T-cell (primary cell): Measurements from ENCODE around the gene HRNR. TPM values are rescaled to one million over a fixed set of nuclear protein-coding genes. Genes with fewer than 3 reads are reported as not detected.

Experiments
- ATAC-seq, 4 experiments: fragments of 200-7000 bp in 3 of 4; fragments of 150-1000 bp in 1 of 4; cut with Tn5 transposase; replicated peaks in 1 of 4; 1 replicate in 3 of 4; 2 replicates in 1 of 4; pipeline ENCODE4 v1.10.0; 2021; ENCODE audit warnings: moderate library complexity in 3 of 4, mild to moderate bottlenecking in 2 of 4, moderate number of reproducible peaks in 1 of 4
- CTCF ChIA-PET, 2 donors: fragments of 300-600 bp; sonication (Branson Sonifier 250); formaldehyde crosslinking; loops; one replicate each; lab custom pipeline; 2022; ENCODE audit warnings: antibody characterized with exemption in 2 of 2; lab: Charles Lee
- POLR2A ChIA-PET, 2 donors: fragments of 300-600 bp; sonication (Branson Sonifier 250); formaldehyde crosslinking; loops; one replicate each; lab custom pipeline; 2022; ENCODE audit warnings: antibody characterized with exemption in 2 of 2; lab: Charles Lee
- DNase-seq, 35 experiments: peaks; one replicate each; pipeline versions ENCODE4 v3.0.0 to v3.0.0-alpha.2; 2013 to 2023
- H3K27ac ChIP-seq: one replicate; pipeline ENCODE4 v1.5.1; 2013; ENCODE audit warnings: low read length
- H3K27me3 ChIP-seq, 2 experiments: replicated peaks in 1 of 2; 1 replicate in 1 of 2; 2 replicates in 1 of 2; pipeline versions ENCODE4 v1.6.1 to v1.7.0; 2013; ENCODE audit warnings: low read length in 1 of 2, mixed read lengths in 1 of 2; ENCODE audit not compliant: control insufficient read depth in 2 of 2, insufficient read depth in 2 of 2; ENCODE audit errors: extremely low read depth in 1 of 2
- H3K36me3 ChIP-seq, 2 donors: 1 replicate in 1 of 2; 2 replicates in 1 of 2; pipeline versions ENCODE4 v1.6.1 to v1.7.0; 2013; ENCODE audit warnings: low read length in 1 of 2; ENCODE audit not compliant: control insufficient read depth in 2 of 2, insufficient read depth in 1 of 2; ENCODE audit errors: extremely low read depth in 1 of 2
- H3K4me1 ChIP-seq, 2 experiments: 1 replicate in 1 of 2; 2 replicates in 1 of 2; pipeline versions ENCODE4 v1.6.1 to v1.7.0; 2013; ENCODE audit warnings: low read length in 2 of 2, mixed read lengths in 1 of 2; ENCODE audit not compliant: insufficient read depth in 2 of 2, control insufficient read depth in 1 of 2; ENCODE audit errors: extremely low read depth in 1 of 2
- H3K4me3 ChIP-seq, 2 donors: 1 replicate in 1 of 2; 2 replicates in 1 of 2; pipeline versions ENCODE4 v1.5.1 to v1.7.0; 2013; ENCODE audit warnings: mild to moderate bottlenecking in 2 of 2, low read length in 1 of 2, moderate library complexity in 1 of 2; ENCODE audit not compliant: control insufficient read depth in 1 of 2; ENCODE audit errors: extremely low read depth in 1 of 2
- H3K9me3 ChIP-seq: 2 replicates; pipeline ENCODE4 v1.7.0; 2013
- H3K27ac Mint-ChIP-seq, 2 donors: one replicate each; pipeline ENCODE4 v1.8.0; 2020 to 2021; ENCODE audit warnings: mild to moderate bottlenecking in 2 of 2, mixed read lengths in 2 of 2
- H3K27me3 Mint-ChIP-seq, 2 donors: one replicate each; pipeline ENCODE4 v1.8.0; 2021 to 2022; ENCODE audit warnings: mixed read lengths in 2 of 2
- H3K36me3 Mint-ChIP-seq: one replicate; pipeline ENCODE4 v1.8.0; 2021; ENCODE audit warnings: mixed read lengths
- H3K4me1 Mint-ChIP-seq, 3 donors: one replicate each; pipeline ENCODE4 v1.8.0; 2020 to 2022; ENCODE audit warnings: mixed read lengths in 3 of 3, mild to moderate bottlenecking in 1 of 3
- H3K4me3 Mint-ChIP-seq, 3 donors: one replicate each; pipeline ENCODE4 v1.8.0; 2020 to 2022; ENCODE audit warnings: mild to moderate bottlenecking in 3 of 3, mixed read lengths in 3 of 3, moderate library complexity in 3 of 3
- H3K9me3 Mint-ChIP-seq, 3 donors: one replicate each; pipeline ENCODE4 v1.8.0; 2020 to 2022; ENCODE audit warnings: mixed read lengths in 3 of 3
- WGBS: methylation state at CpG from one replicate; pipeline ENCODE4 v1.1.5; 2013; ENCODE audit warnings: missing lambda C conversion rate; ENCODE audit not compliant: insufficient coverage; 5-methylcytosine and 5-hydroxymethylcytosine counted together
- total RNA-seq, 35 experiments: library from RNA in 6 of 35; stranded (reverse) in 6 of 35; fragments of 120-200 nt in 1 of 35; gene quantifications; one replicate each; pipeline versions ENCODE4 v1.2.1 to v1.2.4 and lab custom pipeline; 2013 to 2026

Gene HRNR
- total RNA-seq, 5 donors from 2014 or later (not counting 1 experiment from before 2014, with no cell fraction given) = not detected

DNA sequence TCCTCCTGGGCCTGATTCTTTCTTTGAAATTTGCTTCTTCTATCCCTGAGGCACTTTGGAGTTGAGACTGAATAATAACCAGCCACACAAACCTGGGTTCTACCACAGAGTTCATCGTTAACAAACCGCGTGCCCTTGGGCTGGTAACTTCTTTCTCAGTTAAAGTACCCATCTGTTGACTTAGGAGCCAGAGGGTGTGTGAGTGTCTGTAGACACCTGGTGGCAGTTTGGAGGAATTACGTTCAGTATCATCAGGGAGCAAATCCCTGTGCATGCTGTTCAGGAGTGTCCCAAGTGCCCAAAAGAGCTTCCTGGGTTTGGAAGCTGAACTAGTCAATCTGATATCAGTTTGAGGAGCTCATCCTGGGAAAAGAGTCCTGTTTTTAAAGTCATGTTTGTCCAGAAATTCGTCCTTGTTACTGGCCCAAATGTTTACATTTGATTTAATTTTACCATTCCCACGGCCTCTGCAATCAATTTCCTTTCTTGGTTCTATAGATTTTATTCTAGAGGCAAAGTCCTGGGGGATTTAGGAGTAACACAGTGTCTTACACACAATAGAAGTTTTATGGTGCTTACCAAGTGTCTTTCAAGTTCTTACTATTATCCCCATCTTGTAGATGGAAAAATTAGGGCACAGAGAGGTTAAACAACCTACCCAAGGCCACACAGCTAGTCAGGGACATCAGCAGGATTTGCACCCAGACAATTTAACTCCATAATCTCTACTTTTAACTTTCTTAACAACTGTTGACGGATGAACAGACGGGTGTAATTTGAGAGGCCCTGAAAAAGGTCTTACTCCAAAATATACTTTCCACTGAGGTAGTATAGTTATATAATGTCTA lies 38.2 kb downstream of the HRNR start:
- Mint-ChIP-seq H3K4me3 (no peak overlapping the region), H3K9me3 (no peaks in the 10 kb centered on the region), H3K27ac (no peak overlapping the region), H3K27me3 (peaks cover 0 to 6% of the 10 kb centered on the region in 2 donors), H3K36me3 (no peaks in the 10 kb centered on the region), H3K4me1 (peaks cover 0 to 9% (median 6%) of the 10 kb centered on the region in 3 donors)
- peak in 19 of 35 experiments; percentile 2 to 68 (median 10) for DNase-seq
- Histone ChIP-seq H3K36me3 (no peaks in the 10 kb centered on the region), H3K9me3 (no peaks in the 10 kb centered on the region), H3K27me3 (peaks cover 0 to 8% of the 10 kb centered on the region in 2 experiments), H3K4me3 (no peak overlapping the region), H3K27ac (no peak overlapping the region), H3K4me1 (peaks cover 0 to 13% of the 10 kb centered on the region in 2 experiments)
- ATAC-seq = peak; percentile 54 to 61 (median 58)
- POLR2A ChIA-PET = no interaction called here
- CTCF ChIA-PET = interaction anchor here (0.6 to 6.8 kb wide), 11 partner anchors 9 to 273 kb away, joined by 3 to 134 read pairs (median 6); no protein-coding TSS in a partner anchor
- 0% methylated on average over 1 of the region's 8 CpGs for WGBS

DNA sequence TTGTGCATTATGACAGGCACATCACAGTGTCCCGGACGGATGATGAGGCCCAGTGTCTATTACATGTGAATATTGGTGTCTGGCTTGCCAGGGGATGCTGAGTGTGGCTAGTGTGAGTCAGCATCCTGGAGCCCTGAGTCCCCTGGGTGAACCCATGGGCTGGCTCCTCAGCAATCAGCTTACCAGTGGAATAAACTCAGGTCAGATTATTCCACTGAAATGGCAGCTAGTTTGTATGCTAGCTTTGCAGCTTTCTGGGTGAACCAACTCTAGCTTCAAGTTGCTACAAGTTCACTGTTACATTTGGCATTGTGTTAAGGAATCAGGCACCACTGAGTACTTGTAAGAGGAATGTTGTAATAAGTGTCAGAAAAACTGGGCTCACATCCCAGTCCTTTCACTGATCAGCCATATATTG lies 41.0 kb downstream of the HRNR start:
- 75% methylated on average over 2 of the region's 2 CpGs for WGBS
- POLR2A ChIA-PET = no interaction called here

DNA sequence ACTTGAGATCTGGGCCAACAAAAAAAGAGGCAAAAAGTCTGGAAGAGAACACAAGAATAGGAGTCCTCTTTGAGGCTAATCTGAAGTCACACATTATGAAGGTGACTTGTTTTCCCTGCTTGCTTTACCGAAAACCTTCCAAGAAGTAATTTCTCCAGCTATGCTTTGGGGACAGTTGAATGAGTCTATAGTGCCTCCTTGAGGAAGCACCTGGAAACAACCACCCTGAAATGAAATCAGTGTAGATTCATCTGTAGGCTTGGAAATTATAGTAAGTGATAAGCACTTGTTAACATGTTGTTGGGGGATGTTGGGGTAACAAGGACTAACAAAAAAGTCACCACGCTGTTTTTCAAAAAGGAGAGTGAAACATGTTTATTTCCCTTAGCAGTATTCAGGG lies 41.6 kb downstream of the HRNR start:
- Mint-ChIP-seq H3K36me3 (no peaks in the 10 kb centered on the region), H3K4me1 (peaks cover 0 to 3% (median 0%) of the 10 kb centered on the region in 3 donors), H3K27ac (no peak overlapping the region), H3K4me3 (no peak overlapping the region), H3K27me3 (peaks cover 3 to 6% of the 10 kb centered on the region in 2 donors), H3K9me3 (no peaks in the 10 kb centered on the region)
- H3K36me3 ChIP-seq = no peaks in the 10 kb centered on the region
- ATAC-seq (no peak), DNase-seq (peak in 1 of 35 experiments; percentile 11)
- no peaks in the 10 kb centered on the region for H3K4me1 ChIP-seq
- POLR2A ChIA-PET = no interaction called here
- H3K27ac ChIP-seq = no peak overlapping the region
- CTCF ChIA-PET = no interaction called here
- no peak overlapping the region for H3K4me3 ChIP-seq
- WGBS = no CpG with 5 or more reads among the region's 2 CpGs
- no peaks in the 10 kb centered on the region for H3K9me3 ChIP-seq
- no peaks in the 10 kb centered on the region for H3K27me3 ChIP-seq

More for the DNA sequence above, 41.0 kb downstream of the HRNR start:
- Mint-ChIP-seq H3K4me1 (peaks cover 0 to 3% (median 0%) of the 10 kb centered on the region in 3 donors), H3K4me3 (no peak overlapping the region), H3K27me3 (peaks cover 2 to 6% of the 10 kb centered on the region in 2 donors), H3K27ac (no peak overlapping the region), H3K36me3 (no peaks in the 10 kb centered on the region), H3K9me3 (no peaks in the 10 kb centered on the region)
- Histone ChIP-seq H3K4me3 (no peak overlapping the region), H3K36me3 (no peaks in the 10 kb centered on the region), H3K27me3 (no peaks in the 10 kb centered on the region), H3K27ac (no peak overlapping the region), H3K9me3 (no peaks in the 10 kb centered on the region), H3K4me1 (no peaks in the 10 kb centered on the region)
- CTCF ChIA-PET = interaction anchor here (2.9 to 6.8 kb wide), 2 partner anchors 130 to 276 kb away, joined by 11 to 134 read pairs; no protein-coding TSS in a partner anchor
- DNase-seq = no peak
- no peak for ATAC-seq

DNA sequence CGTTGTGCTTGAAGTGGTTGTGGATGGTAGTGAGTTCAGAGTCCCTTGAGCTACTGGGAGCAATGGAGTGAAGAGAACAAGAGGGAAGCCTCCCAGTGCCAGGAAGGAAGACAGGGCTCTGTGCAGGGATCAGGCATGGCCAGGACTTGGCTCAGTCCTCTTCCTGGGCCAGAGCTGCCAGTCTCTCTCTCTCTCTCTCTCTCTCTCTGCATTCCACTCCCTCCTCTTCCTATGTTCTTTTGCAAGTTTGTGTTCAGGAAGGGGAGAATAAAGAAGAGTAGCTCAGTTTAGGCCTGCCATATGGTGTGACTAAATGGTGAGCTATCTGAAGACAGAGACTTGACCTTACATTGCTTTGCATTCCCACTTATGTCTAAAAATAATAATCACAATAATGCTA lies 44.4 kb downstream of the HRNR start:
- Histone ChIP-seq H3K4me1 (no peaks in the 10 kb centered on the region), H3K27me3 (no peaks in the 10 kb centered on the region), H3K9me3 (no peaks in the 10 kb centered on the region), H3K4me3 (no peak overlapping the region), H3K36me3 (no peaks in the 10 kb centered on the region), H3K27ac (no peak overlapping the region)
- no peak overlapping the region for H3K4me3 Mint-ChIP-seq
- no peak for DNase-seq
- ATAC-seq = no peak
- POLR2A ChIA-PET = no interaction called here
- no peak overlapping the region for H3K27ac Mint-ChIP-seq
- 85% methylated on average over 1 of the region's 1 CpG for WGBS
- CTCF ChIA-PET = interaction anchor here in 1 of 2 donors (1.5 kb wide), 1 partner anchor 279 kb away, joined by 8 read pairs; no protein-coding TSS in a partner anchor
- no peaks in the 10 kb centered on the region for H3K36me3 Mint-ChIP-seq
- no peaks in the 10 kb centered on the region for H3K4me1 Mint-ChIP-seq
- no peaks in the 10 kb centered on the region for H3K9me3 Mint-ChIP-seq
- peaks cover 11 to 14% of the 10 kb centered on the region in 2 donors for H3K27me3 Mint-ChIP-seq

DNA sequence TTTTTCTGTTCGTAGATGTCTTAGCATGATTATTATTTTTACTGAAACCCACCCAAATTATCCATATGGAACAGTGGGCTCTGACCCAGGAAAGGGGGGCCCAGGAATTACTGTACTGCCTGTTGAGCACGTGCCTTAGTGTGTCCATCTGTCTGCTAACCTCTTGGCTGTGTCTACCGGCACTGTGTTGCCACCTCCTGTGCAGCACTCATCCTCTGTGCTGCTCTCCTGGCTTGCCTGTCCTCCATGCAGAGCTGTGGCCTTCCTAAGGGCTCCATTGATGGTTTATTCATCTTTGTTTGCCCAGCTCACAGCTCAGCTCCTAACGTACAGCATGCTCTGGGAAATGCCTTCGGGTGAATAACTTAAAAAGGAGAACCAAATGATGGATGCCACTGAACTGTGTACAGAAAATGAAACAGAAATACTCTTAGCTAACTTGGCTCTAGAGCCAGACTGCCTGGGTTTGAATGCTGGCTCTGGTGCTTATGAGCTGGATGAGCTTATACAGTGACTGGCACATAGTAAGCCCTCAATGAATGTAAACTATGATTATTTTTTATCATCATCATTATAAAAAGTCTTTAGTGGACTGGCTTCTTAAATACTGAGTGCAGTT lies 53.6 kb downstream of the HRNR start:
- no peaks in the 10 kb centered on the region for H3K4me1 ChIP-seq
- Mint-ChIP-seq H3K4me1 (peaks cover 7 to 8% (median 8%) of the 10 kb centered on the region in 3 donors), H3K27me3 (peaks cover 2 to 8% of the 10 kb centered on the region in 2 donors), H3K9me3 (no peaks in the 10 kb centered on the region), H3K27ac (no peak overlapping the region), H3K4me3 (no peak overlapping the region), H3K36me3 (no peaks in the 10 kb centered on the region)
- H3K9me3 ChIP-seq = no peaks in the 10 kb centered on the region
- no peak overlapping the region for H3K27ac ChIP-seq
- no peak overlapping the region for H3K4me3 ChIP-seq
- DNase-seq (no peak), ATAC-seq (no peak)
- ChIA-PET CTCF (interaction anchor here (0.9 to 1.1 kb wide), 2 partner anchors 14 to 15 kb away, joined by 3 read pairs; no protein-coding TSS in a partner anchor), POLR2A (no interaction called here)
- H3K36me3 ChIP-seq = no peaks in the 10 kb centered on the region
- WGBS = 67% methylated on average over 3 of the region's 5 CpGs
- no peaks in the 10 kb centered on the region for H3K27me3 ChIP-seq

DNA sequence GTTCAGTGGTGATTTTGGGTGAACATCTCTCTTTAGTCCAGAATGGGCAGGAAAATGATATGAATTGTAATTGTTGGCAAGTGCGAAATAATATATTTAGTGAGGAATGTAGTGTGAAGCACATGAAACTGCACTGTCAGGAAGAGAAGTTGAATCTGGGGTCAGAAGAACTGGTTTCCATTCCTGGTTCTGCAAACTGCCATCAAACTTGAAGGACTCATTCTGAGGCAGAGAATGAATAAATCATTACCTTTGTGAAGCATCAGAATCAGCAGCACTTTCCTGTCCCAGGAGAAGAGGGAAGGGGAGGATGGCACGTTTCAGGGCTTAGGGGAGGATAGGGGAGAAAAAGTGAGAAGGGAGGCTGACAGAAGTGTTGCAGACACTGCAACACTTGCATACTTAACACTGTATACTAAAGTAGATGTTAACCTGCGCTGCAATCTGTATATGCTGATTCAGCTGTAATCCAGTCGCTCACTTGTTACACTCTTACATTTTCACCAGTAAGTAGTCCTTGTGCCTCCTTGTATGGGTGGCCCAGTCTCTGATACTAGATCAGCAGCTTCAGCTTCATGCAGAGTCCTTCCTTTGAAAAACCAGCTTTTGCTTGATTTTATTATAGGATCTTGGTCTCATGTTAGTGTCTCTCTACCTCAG lies 54.5 kb downstream of the HRNR start:
- WGBS = 100% methylated on average over 1 of the region's 4 CpGs
- H3K36me3 ChIP-seq = no peaks in the 10 kb centered on the region
- ATAC-seq (no peak), DNase-seq (no peak)
- Mint-ChIP-seq H3K27me3 (peaks cover 0 to 7% of the 10 kb centered on the region in 2 donors), H3K4me1 (peaks cover 8 to 10% (median 9%) of the 10 kb centered on the region in 3 donors), H3K36me3 (no peaks in the 10 kb centered on the region), H3K27ac (no peak overlapping the region), H3K4me3 (no peak overlapping the region), H3K9me3 (no peaks in the 10 kb centered on the region)
- H3K4me3 ChIP-seq = no peak overlapping the region
- no peak overlapping the region for H3K27ac ChIP-seq
- ChIA-PET CTCF (interaction anchor here in 1 of 2 donors (1.1 kb wide), 1 partner anchor 16 kb away, joined by 3 read pairs; no protein-coding TSS in a partner anchor), POLR2A (no interaction called here)
- H3K27me3 ChIP-seq = no peaks in the 10 kb centered on the region
- no peaks in the 10 kb centered on the region for H3K9me3 ChIP-seq
- no peaks in the 10 kb centered on the region for H3K4me1 ChIP-seq
